Keratinocyte (primary cell): ENCODE measurements around the gene ID2. TPM values are rescaled to one million over a fixed set of nuclear protein-coding genes. Genes with fewer than 3 reads are reported as not detected.

Source experiments
- DNase-seq: peaks from one replicate; pipeline ENCODE4 v3.0.0-alpha.2; 2011; ENCODE audit warnings: low read depth, missing footprints, low spot score
- FAIRE-seq: peaks from 2 replicates; lab custom pipeline; 2011; peaks lifted over from hg19 to GRCh38; lab: Jason Lieb, UNC
- H2AFZ ChIP-seq: 2 replicates; pipeline ENCODE4 v1.6.0; 2012; ENCODE audit warnings: low read length, control low read depth, inconsistent platforms; ENCODE audit not compliant: control insufficient read depth
- H3K27ac ChIP-seq: 2 replicates; pipeline ENCODE4 v1.5.1; 2011; ENCODE audit warnings: low read length; ENCODE audit not compliant: control insufficient read depth, insufficient read depth
- H3K27me3 ChIP-seq: 3 replicates; pipeline ENCODE4 v1.6.0; 2011; ENCODE audit warnings: low read length; ENCODE audit not compliant: control insufficient read depth, insufficient read depth; ENCODE audit errors: extremely low read depth
- H3K36me3 ChIP-seq, 2 experiments: 2 replicates in 1 of 2; 3 replicates in 1 of 2; pipeline ENCODE4 v1.5.1; 2011; ENCODE audit warnings: low read length in 2 of 2, mild to moderate bottlenecking in 1 of 2; ENCODE audit not compliant: control insufficient read depth in 2 of 2, insufficient read depth in 2 of 2; ENCODE audit errors: extremely low read depth in 1 of 2
- H3K4me1 ChIP-seq: 3 replicates; pipeline ENCODE4 v1.5.1; 2011; ENCODE audit warnings: low read length; ENCODE audit not compliant: control insufficient read depth, insufficient read depth; ENCODE audit errors: extremely low read depth
- H3K4me2 ChIP-seq: 3 replicates; pipeline ENCODE4 v1.6.0; 2011; ENCODE audit warnings: low read depth, low read length; ENCODE audit not compliant: control insufficient read depth, insufficient read depth; ENCODE audit errors: extremely low read depth
- H3K4me3 ChIP-seq, 3 experiments: fragments of 200-600 bp in 1 of 3; sonication (generic) in 1 of 3; 2 replicates in 2 of 3; 3 replicates in 1 of 3; pipeline ENCODE4 v1.5.1; 2011 to 2016; ENCODE audit warnings: low read length in 3 of 3, mild to moderate bottlenecking in 3 of 3, control low read depth in 2 of 3, inconsistent platforms in 1 of 3, low read depth in 1 of 3, mixed read lengths in 1 of 3, mixed run types in 1 of 3, moderate library complexity in 1 of 3; ENCODE audit not compliant: control insufficient read depth in 2 of 3, insufficient read depth in 2 of 3; ENCODE audit errors: extremely low read depth in 1 of 3
- H3K79me2 ChIP-seq: 2 replicates; pipeline ENCODE4 v1.6.0; 2012; ENCODE audit warnings: low read length; ENCODE audit not compliant: control insufficient read depth, insufficient read depth
- H3K9ac ChIP-seq: 3 replicates; pipeline ENCODE4 v1.6.0; 2011; ENCODE audit warnings: low read length; ENCODE audit not compliant: control insufficient read depth, insufficient read depth; ENCODE audit errors: extremely low read depth
- H3K9me1 ChIP-seq: 3 replicates; pipeline ENCODE4 v1.6.0; 2011; ENCODE audit warnings: low read length; ENCODE audit not compliant: control insufficient read depth, insufficient read depth; ENCODE audit errors: extremely low read depth
- H3K9me3 ChIP-seq: 2 replicates; pipeline ENCODE4 v1.5.1; 2012; ENCODE audit warnings: low read depth, low read length; ENCODE audit not compliant: control insufficient read depth
- H4K20me1 ChIP-seq: 3 replicates; pipeline ENCODE4 v1.6.0; 2011; ENCODE audit warnings: low read length; ENCODE audit not compliant: control insufficient read depth, insufficient read depth; ENCODE audit errors: extremely low read depth
- CTCF ChIP-seq, 3 experiments: IDR thresholded peaks in 1 of 3; conservative IDR thresholded peaks in 1 of 3; optimal IDR thresholded peaks in 1 of 3; 2 replicates in 2 of 3; 3 replicates in 1 of 3; pipeline versions ENCODE3 to v1.5.1; 2011; ENCODE audit warnings: low read length in 3 of 3, mild to moderate bottlenecking in 3 of 3, moderate library complexity in 2 of 3, control low read depth in 1 of 3, inconsistent platforms in 1 of 3; ENCODE audit not compliant: insufficient read depth in 2 of 3; ENCODE audit errors: extremely low read depth in 1 of 3
- EZH2 ChIP-seq: IDR thresholded peaks from one replicate; pipeline ENCODE4 v1.6.1; 2012; ENCODE audit warnings: inconsistent platforms, mild to moderate bottlenecking, low read length, moderate library complexity
- dilution Hi-C: fragments of 300-500 bp; cut with MboI; formaldehyde crosslinking; loops from one replicate; pipeline ENCODE4 v1.7.0; 2020; ENCODE audit warnings: low sequenced_read_pairs; ENCODE audit not compliant: extremely low pct_ligation_motif_present
- polyA plus RNA-seq, 5 experiments: library from polyadenylated mRNA; depleted of rRNA in 3 of 5; stranded (reverse) in 3 of 5; stranded (forward) in 1 of 5; unstranded in 1 of 5; fragments of >200 nt; gene quantifications; 1 replicate in 1 of 5; 2 replicates in 3 of 5; 3 replicates in 1 of 5; pipeline versions ENCODE4 v1.2.1 to v1.2.3, GENCODE V29; 2011 to 2012; ENCODE audit warnings: missing spikeins in 2 of 5, low read depth in 1 of 5, low replicate concordance in 1 of 5

The ID2 gene
- polyA plus RNA-seq, 1 donor (not counting 4 experiments of a cell fraction or from before 2014, with no cell fraction given): 6.3 TPM

DNA sequence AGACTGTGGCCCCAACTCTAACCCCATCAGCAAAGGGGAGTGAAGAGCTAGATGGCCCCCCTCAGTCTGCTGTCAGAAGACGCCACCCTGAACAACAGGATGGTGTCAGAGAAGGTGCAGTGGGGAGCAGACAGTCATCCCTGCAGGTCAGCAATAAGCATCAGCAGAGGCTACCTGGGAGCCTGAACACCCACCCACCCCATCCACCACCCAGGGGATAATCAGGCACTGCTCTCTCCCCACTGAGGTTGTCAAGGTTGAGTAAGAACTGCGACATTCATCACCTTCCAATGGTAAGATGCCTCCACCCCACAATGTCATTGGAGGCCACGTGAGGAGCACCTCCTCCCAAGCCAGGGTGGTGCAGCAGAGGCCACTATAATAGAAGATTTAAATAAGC lies 8.5 kb upstream of the ID2 start:
- no peaks in the 10 kb centered on the region for H3K9me1 ChIP-seq
- peaks cover 3% of the 10 kb centered on the region for H3K9me3 ChIP-seq
- FAIRE-seq: no peak
- TF ChIP-seq CTCF (optimal IDR thresholded peaks at IDR 0.05 in 1 of 3, IDR thresholded peaks at IDR 0.05 in 1 of 3, conservative IDR thresholded peaks at IDR 0.05 in 1 of 3; ENCODE audit: extremely low read depth in 1 of 3, insufficient read depth in 2 of 3, low read length in 3 of 3) (no peak), EZH2 (no peak)
- no peak overlapping the region for H3K4me3 ChIP-seq
- no peaks in the 10 kb centered on the region for H3K36me3 ChIP-seq
- H3K79me2 ChIP-seq: no peaks in the 10 kb centered on the region
- no peak overlapping the region for H3K9ac ChIP-seq
- H3K27me3 ChIP-seq: peaks cover 46% of the 10 kb centered on the region
- peaks cover 6% of the 10 kb centered on the region for H3K4me1 ChIP-seq
- dilution Hi-C loops: no loop called here
- no peak overlapping the region for H3K4me2 ChIP-seq
- no peak for DNase-seq
- no peaks in the 10 kb centered on the region for H4K20me1 ChIP-seq
- no peak overlapping the region for H3K27ac ChIP-seq
- no peak overlapping the region for H2AFZ ChIP-seq

- no peak overlapping the region for H3K4me3 ChIP-seq
- H3K9me1 ChIP-seq: no peaks in the 10 kb centered on the region
- H3K4me1 ChIP-seq: peaks cover 11% of the 10 kb centered on the region
- DNase-seq (no peak), FAIRE-seq (no peak)
- no peak overlapping the region for H3K27ac ChIP-seq
- H3K27me3 ChIP-seq: peaks cover 46% of the 10 kb centered on the region
- H2AFZ ChIP-seq: no peak overlapping the region
- dilution Hi-C loops: no loop called here
- TF ChIP-seq EZH2 (no peak), CTCF (optimal IDR thresholded peaks at IDR 0.05 in 1 of 3, IDR thresholded peaks at IDR 0.05 in 1 of 3, conservative IDR thresholded peaks at IDR 0.05 in 1 of 3; ENCODE audit: extremely low read depth in 1 of 3, insufficient read depth in 2 of 3, low read length in 3 of 3) (no peak)
- no peaks in the 10 kb centered on the region for H3K36me3 ChIP-seq
- no peaks in the 10 kb centered on the region for H3K79me2 ChIP-seq
- peaks cover 3% of the 10 kb centered on the region for H3K9me3 ChIP-seq
- H3K4me2 ChIP-seq: no peak overlapping the region
- H3K9ac ChIP-seq: no peak overlapping the region
- no peaks in the 10 kb centered on the region for H4K20me1 ChIP-seq
These were observed 7.3 kb upstream of the ID2 start for GRCh38 chr2:8674420-8675009.
